ENCODE data around the gene TACR2.

DNA sequence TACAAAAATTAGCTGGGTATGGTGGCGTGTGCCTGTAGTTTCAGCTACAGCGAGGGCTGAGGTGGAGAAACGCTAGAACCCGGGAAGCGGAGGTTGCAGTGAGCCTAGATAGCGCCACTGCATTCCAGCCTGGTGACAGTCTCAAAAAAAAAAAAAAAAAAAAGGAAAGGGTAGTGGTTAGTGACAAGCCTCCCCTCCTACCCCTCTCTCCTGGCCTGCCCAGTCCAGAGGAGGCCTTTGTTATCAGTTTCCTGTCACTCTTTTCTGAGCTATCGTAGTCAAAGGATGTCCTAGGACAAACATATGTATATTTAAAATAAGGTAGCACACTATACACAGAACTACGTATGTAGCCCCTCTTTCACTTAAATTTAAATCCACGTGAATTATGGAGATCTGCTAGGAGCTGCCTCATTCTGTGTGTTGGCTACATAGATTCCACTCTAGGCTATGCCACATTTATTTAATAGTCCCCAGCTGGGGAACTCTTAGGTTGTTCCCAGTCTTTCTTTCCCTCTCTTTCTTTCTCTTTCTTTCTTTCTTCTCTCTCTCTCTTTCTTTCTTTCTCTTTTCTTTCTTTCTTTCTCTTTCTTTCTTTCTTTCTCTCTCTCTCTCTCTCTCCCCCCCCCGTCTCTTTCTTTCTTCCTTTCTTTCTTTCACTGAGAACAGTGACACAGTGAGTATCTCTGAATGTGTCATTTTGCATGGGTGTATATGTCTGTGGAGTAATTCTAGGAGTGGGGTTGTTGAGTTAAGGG is 38.5 kb upstream of the TACR2 start:
- TF ChIP-seq, protein P1, sequence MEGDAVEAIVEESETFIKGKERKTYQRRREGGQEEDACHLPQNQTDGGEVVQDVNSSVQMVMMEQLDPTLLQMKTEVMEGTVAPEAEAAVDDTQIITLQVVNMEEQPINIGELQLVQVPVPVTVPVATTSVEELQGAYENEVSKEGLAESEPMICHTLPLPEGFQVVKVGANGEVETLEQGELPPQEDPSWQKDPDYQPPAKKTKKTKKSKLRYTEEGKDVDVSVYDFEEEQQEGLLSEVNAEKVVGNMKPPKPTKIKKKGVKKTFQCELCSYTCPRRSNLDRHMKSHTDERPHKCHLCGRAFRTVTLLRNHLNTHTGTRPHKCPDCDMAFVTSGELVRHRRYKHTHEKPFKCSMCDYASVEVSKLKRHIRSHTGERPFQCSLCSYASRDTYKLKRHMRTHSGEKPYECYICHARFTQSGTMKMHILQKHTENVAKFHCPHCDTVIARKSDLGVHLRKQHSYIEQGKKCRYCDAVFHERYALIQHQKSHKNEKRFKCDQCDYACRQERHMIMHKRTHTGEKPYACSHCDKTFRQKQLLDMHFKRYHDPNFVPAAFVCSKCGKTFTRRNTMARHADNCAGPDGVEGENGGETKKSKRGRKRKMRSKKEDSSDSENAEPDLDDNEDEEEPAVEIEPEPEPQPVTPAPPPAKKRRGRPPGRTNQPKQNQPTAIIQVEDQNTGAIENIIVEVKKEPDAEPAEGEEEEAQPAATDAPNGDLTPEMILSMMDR (IDR thresholded peaks at IDR 0.05): no peak
- TF ChIP-seq POLR2AphosphoS5 (IDR thresholded peaks at IDR 0.05) (no peak), POLR2A (IDR thresholded peaks at IDR 0.05) (no peak)
